ENCODE measurements around the gene CBLN3.
"Not testable (repeated sequence)": the region's sequence is repeated elsewhere in the genome, so short reads cannot be mapped to it uniquely, and the experiment has no call there.

CBLN3 gene
- long read RNA-seq, donor 1, partial matches to known transcripts = 24 of 25 reads
- long read RNA-seq, donor 1, other reads (novel, unspliced or antisense) = 0 of 25 reads
- long read RNA-seq, donor 2, partial matches to known transcripts = 11 of 11 reads
- long read RNA-seq, donor 2, other reads (novel, unspliced or antisense) = 0 of 11 reads
- long read RNA-seq, donor 3, partial matches to known transcripts = 0 of 2 reads
- long read RNA-seq, donor 3, other reads (novel, unspliced or antisense) = 0 of 2 reads
- long read RNA-seq, donor 4, partial matches to known transcripts = 0 of 2 reads
- long read RNA-seq, donor 4, other reads (novel, unspliced or antisense) = 0 of 2 reads
- long read RNA-seq, donor 5 = 0 reads
- long read RNA-seq, donor 6 = 0 reads
- long read RNA-seq, donor 7 = 0 reads
- long read RNA-seq, donor 8, partial matches to known transcripts = 0 of 2 reads
- long read RNA-seq, donor 8, other reads (novel, unspliced or antisense) = 0 of 2 reads

GRCh38 chr14:24429395-24430142 is at the start of gene CBLN3, which contains the start of gene KHNYN:
TSS of gene CBLN3 (minus strand) at chr14:24429668. CDS start at chr14:24429054, 614 bp downstream.
TSS of gene KHNYN (plus strand) at chr14:24429954. CDS start at chr14:24430731, 777 bp downstream.
- DNase-seq = peak; percentile 92

GRCh38 chr14:24475261-24475660 is 45.8 kb upstream of the CBLN3 start:
- DNase-seq = no peak

- no peak for DNase-seq
Observed at GRCh38 chr14:24473211-24473610, 43.7 kb upstream of the CBLN3 start.

- DNase-seq = not testable (repeated sequence)
Observed at GRCh38 chr14:24470450-24470849, 41.0 kb upstream of the CBLN3 start.

GRCh38 chr14:24465805-24466204 is 36.3 kb upstream of the CBLN3 start:
- no peak for DNase-seq

- no peak for DNase-seq
Observed at GRCh38 chr14:24465368-24465767, 35.9 kb upstream of the CBLN3 start.

GRCh38 chr14:24463884-24464785 is 34.7 kb upstream of the CBLN3 start:
- DNase-seq = no peak

- no peak for DNase-seq
Observed at GRCh38 chr14:24463017-24463883, 33.8 kb upstream of the CBLN3 start.

GRCh38 chr14:24461336-24461735 is 31.9 kb upstream of the CBLN3 start:
- DNase-seq = no peak

GRCh38 chr14:24459331-24459730 is 29.9 kb upstream of the CBLN3 start:
- DNase-seq = no peak

- no peak for DNase-seq
Observed at GRCh38 chr14:24458736-24459135, 29.3 kb upstream of the CBLN3 start.

- no peak for DNase-seq
Observed at GRCh38 chr14:24456980-24457379, 27.5 kb upstream of the CBLN3 start.

- not testable (repeated sequence) for DNase-seq
Observed at GRCh38 chr14:24450828-24451227, 21.4 kb upstream of the CBLN3 start.

GRCh38 chr14:24443053-24443665 is 13.7 kb upstream of the CBLN3 start:
- DNase-seq = no peak

GRCh38 chr14:24442240-24443052 is 13.0 kb upstream of the CBLN3 start, which contains the start of gene SDR39U1:
TSS of gene SDR39U1 (minus strand) at chr14:24442776. CDS start at chr14:24442769, 7 bp downstream.
- DNase-seq = peak; percentile 90

GRCh38 chr14:24441904-24442239 is 12.4 kb upstream of the CBLN3 start:
- no peak for DNase-seq

GRCh38 chr14:24441485-24441884 is 12.0 kb upstream of the CBLN3 start:
- DNase-seq = no peak

GRCh38 chr14:24440606-24441399 is 11.3 kb upstream of the CBLN3 start:
- no peak for DNase-seq

All from right kidney (tissue), 9 donors.